ENCODE data around the gene PROB1. TPM values are rescaled to one million over a fixed set of nuclear protein-coding genes. Genes with fewer than 3 reads are reported as not detected.

Gene PROB1
- total and polyA plus RNA-seq, 2 of the 8 experiments (the other 6 are each of a cell fraction or from before 2014, with no cell fraction given), result 0.89 to 3.1 TPM

GRCh38 chr5:139387611-139388197 is 7.2 kb downstream of the PROB1 start:
- Histone ChIP-seq H3K79me1 (ENCODE audit: low read depth, low read length) (no peaks in the 10 kb centered on the region; the same call in 1 of the 2 replicates), H3K4me1 (replicated peaks in 1 of 4; ENCODE audit: control insufficient read depth in 3 of 4, insufficient read depth in 4 of 4, low read length in 3 of 4) (peaks cover 3 to 21% (median 12%) of the 10 kb centered on the region in 4 experiments), H2AFZ (ENCODE audit: low read length) (no peak overlapping the region), H4K8ac (ENCODE audit: extremely low read depth, insufficient read depth, low read length) (no peak overlapping the region), H4K5ac (ENCODE audit: insufficient read length, low read depth, low read length) (no peak overlapping the region), H3K14ac (ENCODE audit: insufficient read length) (no peak overlapping the region), H2BK20ac (ENCODE audit: low read length) (peak overlapping the region; percentile 66; the same call in 1 of the 2 replicates), H2BK12ac (ENCODE audit: low read depth, low read length) (peak overlapping the region; percentile 92; the same call in 1 of the 2 replicates), H2BK15ac (ENCODE audit: low read length) (peak overlapping the region; percentile 95; the same call in 1 of the 2 replicates), H3K4ac (replicated peaks; ENCODE audit: insufficient read length, low read depth, low read length) (no peak overlapping the region), H3K18ac (ENCODE audit: extremely low read depth, low read length) (peak overlapping the region; percentile 68), H3K27ac (ENCODE audit: low read depth, low read length) (0 out of 2 replicates have a peak overlapping the region, but pooled peaks have one; percentile 29), H3K23ac (ENCODE audit: insufficient read length) (no peak overlapping the region), H2AK5ac (ENCODE audit: low read depth, low read length) (peak overlapping the region; percentile 58; the same call in 1 of the 2 replicates), H3K56ac (replicated peaks; ENCODE audit: insufficient read length, low read depth, low read length) (no peak overlapping the region), H3K9me3 (ENCODE audit: insufficient read depth in 2 of 2, low read depth in 1 of 2, low read length in 1 of 2) (no peaks in the 10 kb centered on the region), H3K23me2 (ENCODE audit: low read depth, low read length) (peaks cover 6% of the 10 kb centered on the region; the same call in 1 of the 2 replicates), H3K4me2 (ENCODE audit: insufficient read depth in 1 of 2, low read depth in 2 of 2, low read length in 2 of 2) (peak overlapping the region; percentile 48 to 55), H2BK5ac (ENCODE audit: low read depth, low read length) (peak overlapping the region; percentile 85; the same call in 1 of the 2 replicates), H3K9ac (replicated peaks in 1 of 4; ENCODE audit: extremely low read depth in 1 of 4, low read depth in 3 of 4, low read length in 3 of 4) (no peak overlapping the region), H3K27me3 (replicated peaks in 1 of 4; ENCODE audit: control insufficient read depth in 3 of 4, extremely low read depth in 1 of 4, insufficient read depth in 3 of 4, low read length in 3 of 4) (peaks cover 0 to 3% (median 1%) of the 10 kb centered on the region in 4 experiments; a peak in 4 of 7 replicates), H2BK120ac (replicated peaks; ENCODE audit: low read depth, low read length) (peak overlapping the region; percentile 20), H4K20me1 (replicated peaks in 1 of 2; ENCODE audit: control insufficient read depth in 1 of 2, insufficient read depth in 2 of 2, low read length in 2 of 2) (peaks cover 0 to 1% of the 10 kb centered on the region in 2 experiments), H3K36me3 (ENCODE audit: control insufficient read depth in 2 of 4, insufficient read depth in 4 of 4, low read length in 3 of 4) (no peaks in the 10 kb centered on the region), H3K79me2 (ENCODE audit: control insufficient read depth in 1 of 2, insufficient read depth in 2 of 2, low read length in 2 of 2) (no peaks in the 10 kb centered on the region), H4K91ac (replicated peaks; ENCODE audit: insufficient read length, low read length) (peak overlapping the region; percentile 48), H3K4me3 (ENCODE audit: extremely low read depth in 1 of 4, insufficient read depth in 2 of 4, low read depth in 3 of 4, low read length in 4 of 4) (no peak overlapping the region)
- DNase-seq (ENCODE audit: low read depth in 1 of 2, low spot score in 2 of 2), result no peak
- no peak for FAIRE-seq
- WGBS, 2 experiments (ENCODE audit: extremely low coverage in 1 of 2, insufficient coverage in 1 of 2, insufficient read length in 1 of 2, insufficient replicate concordance in 2 of 2, low coverage in 1 of 2, low lambda C conversion rate in 2 of 2, missing lambda C conversion rate in 1 of 2), result 95% methylated on average over 10 of the region's 10 CpGs; no CpG with 5 or more reads in 1 of the 2 experiments
- ChIA-PET CTCF (ENCODE audit: partially characterized antibody) (interaction anchor here (0.6 to 2.7 kb wide), 6 partner anchors 11 to 239 kb away, joined by 3 to 15 read pairs (median 4); no protein-coding TSS in a partner anchor), POLR2A (ENCODE audit: partially characterized antibody) (interaction anchor here (0.9 to 3.6 kb wide), 16 partner anchors 8 to 108 kb away, joined by 3 to 16 read pairs (median 4); partner anchors contain the start of genes MATR3, PAIP2 and SPATA24)
- no peak for TF ChIP-seq SP1 (IDR thresholded peaks at IDR 0.05; ENCODE audit: low read depth, low read length)
- TF ChIP-seq ASH2L (IDR thresholded peaks at IDR 0.05; ENCODE audit: low read length), result peak; percentile 9
